HG02759 (cell line): Measurements from ENCODE around the gene DRGX.

Experiments used
- ATAC-seq: cut with Tn5 transposase; IDR thresholded peaks from one replicate; pipeline ENCODE4 v1.9.1; 2021; ENCODE audit warnings: mild to moderate bottlenecking, moderate library complexity; ENCODE audit not compliant: unreplicated experiment

Gene DRGX

DNA sequence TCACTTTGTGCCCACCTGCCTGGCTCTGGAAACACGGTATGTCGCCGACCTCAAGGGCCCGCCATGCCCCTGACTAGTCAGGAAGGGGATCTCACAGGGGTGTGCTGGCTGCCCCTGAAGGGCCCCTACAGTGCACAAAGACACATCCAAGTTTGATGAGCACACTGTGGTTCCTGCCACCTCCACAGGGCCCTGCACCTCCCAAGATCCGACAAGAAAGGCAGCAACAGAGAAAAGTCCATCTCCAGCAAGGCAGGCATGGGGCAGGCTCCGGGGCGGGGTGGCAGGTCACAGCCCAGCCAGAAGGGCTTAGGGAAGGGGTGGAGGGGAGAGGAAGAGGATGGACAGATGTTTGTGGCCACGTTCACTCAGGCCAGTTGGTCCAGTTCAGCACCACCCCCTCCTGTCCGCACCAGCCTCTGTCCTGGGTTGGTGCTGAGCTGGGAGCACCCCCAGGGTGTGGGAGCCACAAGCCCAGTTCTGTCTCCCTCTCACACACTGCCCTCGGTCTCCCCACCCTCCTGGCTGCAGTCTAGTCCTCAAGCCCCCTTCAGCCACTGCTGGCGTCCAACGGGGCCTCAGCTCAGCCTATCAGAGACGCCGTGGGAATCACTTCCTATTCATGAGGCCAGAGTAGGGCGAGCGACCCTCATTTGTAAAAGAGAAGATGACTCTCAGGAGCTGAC, 11.5 kb downstream of the DRGX start:
- ATAC-seq = no peak

- no peak for ATAC-seq
Measured at GRCh38 chr10:49383853-49384252, 12.0 kb downstream of the DRGX start.

DNA sequence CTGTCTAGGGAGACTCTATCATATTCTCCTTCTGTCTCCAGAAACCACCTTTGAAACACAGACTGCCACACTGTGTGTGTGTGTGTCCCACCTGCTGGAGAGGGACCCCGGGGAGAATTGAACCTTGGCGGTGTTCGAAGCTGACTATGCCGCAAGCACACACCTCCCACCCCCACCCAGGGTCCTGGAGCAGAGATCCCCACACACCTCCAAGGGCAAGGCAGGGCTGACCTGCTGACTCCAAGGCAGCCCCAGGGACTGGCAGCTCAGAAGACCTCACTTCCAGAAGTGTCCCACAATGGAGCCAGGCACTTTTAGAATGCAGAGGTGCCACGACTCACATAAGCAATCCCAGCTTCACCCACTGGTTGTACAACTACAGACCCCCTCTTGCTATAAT, 13.1 kb downstream of the DRGX start:
- ATAC-seq = no peak

- no peak for ATAC-seq
Measured at GRCh38 chr10:49382226-49382625, 13.7 kb downstream of the DRGX start.

GRCh38 chr10:49381111-49381900, 14.6 kb downstream of the DRGX start:
- no peak for ATAC-seq

DNA sequence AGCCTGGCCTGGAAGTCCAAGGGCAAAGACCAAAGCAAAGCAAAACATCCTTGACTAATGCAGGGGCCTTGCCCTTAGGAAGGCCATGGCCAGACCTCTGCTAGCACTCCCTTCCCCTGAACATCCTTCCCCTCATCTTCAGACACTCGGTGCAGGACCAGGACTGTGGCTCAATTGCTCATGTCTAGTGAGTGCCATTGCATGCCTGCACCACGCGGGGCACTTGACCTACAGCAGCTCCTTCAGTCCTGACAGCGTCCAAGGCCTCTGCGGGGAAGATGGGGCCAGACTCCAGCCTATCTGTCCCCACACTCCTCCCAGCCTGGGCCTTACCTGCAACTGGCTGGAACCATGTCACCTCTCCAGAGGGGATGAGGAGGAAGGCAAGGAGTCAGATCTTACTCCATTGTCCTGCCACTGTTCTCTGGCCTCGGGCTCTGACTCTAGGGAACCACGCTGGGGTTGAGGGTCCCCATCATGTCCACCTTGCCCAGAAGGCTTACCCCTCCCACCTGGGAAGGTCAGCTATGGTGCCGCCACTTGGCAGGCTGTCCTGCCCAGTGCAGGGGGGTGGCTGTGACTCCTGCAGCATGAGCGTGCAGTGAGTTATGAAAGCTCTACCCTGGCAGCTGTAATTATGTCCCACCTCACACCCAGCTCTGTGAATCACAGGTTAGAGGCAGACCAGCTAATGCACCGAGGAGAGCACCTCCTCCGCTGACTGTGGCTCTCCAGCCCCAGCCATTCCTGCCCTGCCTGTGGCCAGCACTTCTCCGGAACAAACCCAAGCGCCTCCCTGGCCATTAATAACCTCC, 16.1 kb downstream of the DRGX start:
- peak; percentile 40 for ATAC-seq

DNA sequence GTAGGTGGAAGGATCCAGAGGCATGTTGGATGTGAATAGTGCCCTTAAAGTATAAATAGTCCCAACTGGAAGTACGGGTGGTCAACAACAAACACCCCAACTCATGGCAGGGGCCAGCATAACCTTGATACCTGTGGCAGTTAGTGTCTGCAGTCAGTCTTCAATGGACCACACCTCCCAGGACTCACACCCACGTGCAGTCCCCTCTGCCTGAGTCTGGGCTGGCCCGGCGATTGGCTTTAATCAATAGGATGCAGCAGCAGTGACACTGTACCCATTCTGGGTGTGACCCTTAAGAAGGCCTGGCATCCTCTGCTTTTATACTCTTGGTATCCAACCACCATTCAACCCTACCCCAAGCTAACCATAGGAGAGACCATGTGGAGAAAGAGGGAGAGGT, 18.6 kb downstream of the DRGX start:
- no peak for ATAC-seq

DNA sequence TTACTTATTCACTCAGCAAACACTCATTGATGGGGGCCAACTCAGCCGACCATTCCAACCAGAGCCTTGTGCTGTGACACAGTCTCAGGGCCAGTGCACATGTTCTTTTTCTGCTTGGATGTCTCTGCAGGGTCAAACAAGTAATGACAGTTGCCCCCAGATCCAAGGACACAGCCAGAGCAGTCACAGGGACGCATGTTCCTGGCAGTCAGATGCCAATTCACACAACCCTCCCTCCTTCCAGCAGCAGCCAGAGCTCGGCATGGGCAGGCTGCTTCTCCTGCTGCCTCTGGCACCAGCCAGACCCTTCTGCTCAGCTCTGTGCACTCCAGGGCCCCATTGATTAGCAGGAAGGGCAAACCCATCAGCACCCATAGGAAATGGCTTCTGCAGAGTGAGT, 20.3 kb downstream of the DRGX start:
- no peak for ATAC-seq

DNA sequence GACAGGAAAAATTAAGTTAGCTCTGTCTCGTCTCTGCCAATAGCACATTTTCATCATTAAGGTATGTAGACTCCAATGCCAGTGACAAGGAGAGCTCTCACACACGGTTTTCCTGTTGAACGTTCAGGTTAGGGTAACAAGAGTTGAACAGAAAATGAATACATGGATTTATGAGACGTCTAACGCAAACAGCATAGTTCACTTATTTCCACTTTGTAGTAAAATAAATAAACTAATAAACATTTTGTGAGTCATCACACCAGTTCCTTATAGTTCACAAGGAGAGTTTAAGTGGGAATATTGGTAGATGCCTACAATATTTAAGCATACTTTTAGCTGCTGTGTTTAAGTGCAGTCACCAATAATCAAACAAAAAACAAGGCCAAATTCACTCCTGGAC, 21.1 kb downstream of the DRGX start:
- ATAC-seq = no peak

GRCh38 chr10:49373361-49373760, 22.5 kb downstream of the DRGX start:
- ATAC-seq = no peak

GRCh38 chr10:49371967-49372366, 23.9 kb downstream of the DRGX start:
- ATAC-seq = no peak

- ATAC-seq = no peak
Measured at GRCh38 chr10:49370326-49371100, 25.4 kb downstream of the DRGX start.

DNA sequence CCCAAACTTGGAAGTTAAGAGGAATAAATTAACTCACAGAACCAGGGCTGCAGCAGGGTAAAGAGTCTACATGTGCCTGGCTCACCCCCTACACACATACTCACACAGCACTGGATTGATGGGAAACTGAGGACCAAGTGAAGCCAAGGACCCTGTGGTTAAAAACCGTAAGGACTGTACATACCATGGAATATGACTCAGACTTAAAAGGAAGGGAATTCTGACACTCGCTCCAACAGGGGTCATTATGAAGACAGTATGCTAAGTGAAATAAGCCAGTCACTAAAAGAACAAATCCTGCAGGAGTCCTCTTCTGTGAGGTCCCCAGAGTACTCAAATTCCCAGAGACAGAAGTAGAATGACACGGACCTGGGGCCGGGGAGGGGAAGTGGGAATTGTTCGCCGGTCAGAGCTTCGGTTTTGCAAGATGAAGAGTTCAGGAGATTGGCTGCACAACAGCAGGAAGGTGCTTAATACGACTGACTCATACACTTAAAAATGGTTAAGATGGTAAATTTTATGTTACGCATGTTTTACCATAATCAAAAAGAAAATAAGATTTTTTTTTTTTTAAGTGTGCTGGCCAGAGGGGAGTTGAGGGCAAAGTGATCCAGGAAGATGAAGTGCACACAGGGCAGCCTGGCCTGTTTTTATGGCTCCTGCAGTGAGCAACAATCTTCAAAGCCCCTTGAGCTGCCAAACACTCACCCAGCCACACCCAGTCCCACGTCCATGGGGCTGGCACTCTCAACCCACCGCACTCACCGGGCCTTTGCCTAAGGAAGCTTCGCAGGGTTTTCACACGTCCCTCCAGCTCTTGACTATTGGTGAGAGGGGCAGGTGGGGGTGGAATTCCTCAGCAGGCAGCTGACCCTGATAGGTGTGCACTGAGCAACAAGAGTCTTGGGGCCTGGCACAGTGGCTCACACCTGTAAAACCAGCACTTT, 26.4 kb downstream of the DRGX start:
- no peak for ATAC-seq

- no peak for ATAC-seq
Measured at GRCh38 chr10:49368256-49368655, 27.6 kb downstream of the DRGX start.

GRCh38 chr10:49367600-49367999, 28.3 kb downstream of the DRGX start:
- ATAC-seq = no peak

DNA sequence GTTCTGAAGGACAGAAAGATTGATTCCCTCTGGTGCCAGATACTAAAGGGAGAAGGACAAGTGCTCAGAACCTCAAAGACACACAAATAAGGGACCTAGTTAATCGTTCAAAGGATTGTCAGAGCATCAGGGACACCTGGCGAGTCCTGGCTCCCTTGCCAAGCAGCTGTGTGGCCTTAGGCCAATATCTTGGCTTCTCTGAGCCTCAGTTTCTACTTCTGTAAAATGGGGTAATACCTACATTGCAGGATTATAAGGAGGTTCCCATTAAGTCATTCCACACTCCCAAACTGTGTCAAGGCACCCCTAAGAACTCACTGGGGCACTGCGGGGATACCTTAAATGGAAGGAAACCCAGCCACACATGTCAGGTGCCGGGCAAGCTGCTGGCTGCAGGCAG, 29.4 kb downstream of the DRGX start:
- ATAC-seq = no peak

DNA sequence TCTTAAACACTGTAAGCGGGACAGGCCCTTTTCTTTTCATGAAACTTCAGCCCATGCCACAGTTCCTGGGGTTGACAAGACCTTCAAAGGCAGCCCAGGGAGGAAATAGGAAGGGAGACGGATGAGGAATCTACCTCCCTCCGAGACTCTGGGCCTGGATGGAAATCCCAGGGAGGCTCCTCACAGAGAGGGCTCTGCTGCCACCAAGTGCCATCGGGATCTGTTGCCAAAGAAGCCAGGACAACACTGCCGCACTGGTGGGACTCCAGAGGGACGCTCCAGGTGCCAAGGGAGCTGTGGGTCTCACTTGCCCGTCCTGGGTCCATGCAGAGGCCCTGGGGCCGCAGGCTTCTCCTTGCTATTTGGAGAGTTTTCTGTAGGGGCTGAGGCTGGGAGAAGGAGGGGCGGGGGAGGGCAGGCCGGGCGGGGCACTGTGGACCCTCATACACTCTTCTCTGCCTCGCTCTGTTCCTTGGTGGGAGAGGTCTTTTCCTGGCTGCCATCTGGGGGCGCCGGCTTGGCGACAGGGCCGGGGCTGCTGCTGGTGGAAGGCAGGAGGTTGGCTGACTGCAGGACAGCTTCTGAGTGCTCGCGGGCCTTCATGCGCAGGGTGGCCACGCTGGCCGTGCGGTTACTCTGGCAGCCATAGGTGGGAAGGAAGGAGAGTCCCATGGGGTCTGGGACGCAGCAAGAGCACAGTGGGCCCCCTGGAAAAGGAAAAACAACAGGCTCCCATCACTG, 30.0 kb downstream of the DRGX start:
- no peak for ATAC-seq

DNA sequence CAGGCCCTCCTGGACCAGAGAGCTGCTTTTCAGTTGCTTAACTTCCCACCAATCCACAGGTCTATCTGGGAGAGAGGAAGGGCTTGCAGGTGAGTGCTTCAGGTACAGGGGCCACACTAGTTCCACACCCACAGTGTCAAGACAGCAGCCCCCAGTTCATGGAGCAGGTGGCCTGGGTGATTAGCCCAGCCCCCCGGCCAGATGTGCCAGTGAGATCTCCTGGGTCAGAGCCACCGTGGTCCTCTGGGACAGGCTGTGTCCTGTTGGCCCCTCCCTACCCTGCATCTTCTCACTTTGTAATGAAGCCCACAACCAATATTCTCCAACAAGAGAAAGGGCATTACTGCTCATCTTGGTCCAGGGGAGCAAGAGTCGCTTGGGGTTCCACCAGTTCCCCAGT, 30.6 kb downstream of the DRGX start:
- ATAC-seq = no peak

GRCh38 chr10:49364747-49365146, 31.1 kb downstream of the DRGX start:
- ATAC-seq = no peak
